Neutrophil (primary cell): Measurements from ENCODE around the gene BMPR1B.

ENCODE experiments used
- H3K27ac ChIP-seq: fragments of 200-600 bp; sonication (generic); 2 replicates; pipeline ENCODE4 v1.5.1; 2016; ENCODE audit warnings: mild to moderate bottlenecking, moderate library complexity
- H3K27me3 ChIP-seq: fragments of 200-600 bp; sonication (generic); 2 replicates; pipeline ENCODE4 v1.6.0; 2016; ENCODE audit warnings: mild to moderate bottlenecking
- H3K36me3 ChIP-seq: fragments of 200-600 bp; sonication (generic); 2 replicates; pipeline ENCODE4 v1.5.1; 2017
- H3K4me1 ChIP-seq, 2 experiments: fragments of 200-600 bp in 1 of 2; sonication (generic) in 1 of 2; 1 replicate in 1 of 2; 2 replicates in 1 of 2; pipeline versions ENCODE4 v1.5.1 to v1.6.1; 2013 to 2016; ENCODE audit warnings: low read depth in 1 of 2, low read length in 1 of 2, mild to moderate bottlenecking in 1 of 2, moderate library complexity in 1 of 2; ENCODE audit not compliant: control insufficient read depth in 1 of 2, insufficient read depth in 1 of 2
- H3K4me3 ChIP-seq, 2 experiments: fragments of 200-600 bp in 1 of 2; sonication (generic) in 1 of 2; 1 replicate in 1 of 2; 2 replicates in 1 of 2; pipeline ENCODE4 v1.5.1; 2013 to 2016; ENCODE audit warnings: low read depth in 1 of 2, low read length in 1 of 2, mild to moderate bottlenecking in 1 of 2, moderate library complexity in 1 of 2
- H3K9me3 ChIP-seq: fragments of 200-600 bp; sonication (generic); 2 replicates; pipeline ENCODE4 v1.5.1; 2016
- CTCF ChIP-seq: fragments of 200-600 bp; sonication (generic); IDR thresholded peaks from 2 replicates; pipeline ENCODE4 v1.5.1; 2016; ENCODE audit warnings: antibody characterized with exemption

The BMPR1B gene

DNA sequence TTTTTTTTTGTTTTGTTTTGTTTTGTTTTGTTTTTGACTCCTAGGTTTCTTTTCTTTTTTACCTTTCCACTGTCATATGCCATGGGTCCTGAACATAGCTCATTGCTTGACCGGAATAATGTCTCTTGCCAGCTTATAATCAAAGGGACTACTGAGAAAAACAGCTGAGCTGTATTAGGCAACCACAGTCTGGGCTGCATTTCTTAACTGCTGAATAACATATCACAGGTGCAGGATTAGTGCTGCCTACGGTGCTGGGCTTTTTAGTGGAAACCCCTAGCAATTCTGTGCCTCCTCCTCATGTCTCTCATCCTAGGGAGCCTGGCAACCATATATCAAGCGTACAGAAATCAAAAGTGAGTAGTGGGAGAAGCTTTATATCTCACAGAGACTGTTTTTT, 333.5 kb downstream of the BMPR1B start:
- no peaks in the 10 kb centered on the region for H3K27me3 ChIP-seq
- H3K4me3 ChIP-seq: no peak overlapping the region
- no peak overlapping the region for H3K27ac ChIP-seq
- H3K9me3 ChIP-seq: no peaks in the 10 kb centered on the region
- no peak for TF ChIP-seq CTCF
- no peaks in the 10 kb centered on the region for H3K4me1 ChIP-seq
- H3K36me3 ChIP-seq: no peaks in the 10 kb centered on the region

GRCh38 chr4:95092766-95093165, 335.0 kb downstream of the BMPR1B start:
- no peak for TF ChIP-seq CTCF
- no peaks in the 10 kb centered on the region for H3K9me3 ChIP-seq
- no peaks in the 10 kb centered on the region for H3K27me3 ChIP-seq
- no peaks in the 10 kb centered on the region for H3K36me3 ChIP-seq
- no peak overlapping the region for H3K27ac ChIP-seq
- no peak overlapping the region for H3K4me3 ChIP-seq
- no peaks in the 10 kb centered on the region for H3K4me1 ChIP-seq

DNA sequence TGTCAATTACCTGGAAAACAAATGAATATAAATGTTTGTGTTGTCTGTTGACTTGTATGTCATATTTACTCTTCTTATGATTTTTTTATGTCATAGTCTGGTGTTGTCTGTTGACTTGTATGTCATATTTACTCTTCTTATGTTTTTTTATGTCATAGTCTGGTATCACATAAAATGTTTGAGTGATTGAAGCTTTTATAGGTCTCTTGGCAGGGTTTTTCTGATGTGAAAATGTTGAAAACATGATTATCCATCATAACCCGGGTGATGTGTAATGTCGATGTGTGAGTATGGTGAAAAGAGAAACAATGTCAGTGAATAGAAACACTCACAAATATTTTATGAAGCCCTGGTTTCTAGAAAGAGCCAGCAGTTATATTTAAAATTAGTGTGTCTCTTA, 335.7 kb downstream of the BMPR1B start:
- Histone ChIP-seq H3K9me3 (no peaks in the 10 kb centered on the region), H3K27me3 (no peaks in the 10 kb centered on the region), H3K4me1 (no peaks in the 10 kb centered on the region), H3K27ac (no peak overlapping the region), H3K36me3 (no peaks in the 10 kb centered on the region), H3K4me3 (no peak overlapping the region)
- TF ChIP-seq CTCF: no peak

- no peak overlapping the region for H3K27ac ChIP-seq
- H3K4me1 ChIP-seq: no peaks in the 10 kb centered on the region
- TF ChIP-seq CTCF: no peak
- H3K9me3 ChIP-seq: no peaks in the 10 kb centered on the region
- H3K27me3 ChIP-seq: no peaks in the 10 kb centered on the region
- H3K4me3 ChIP-seq: no peak overlapping the region
- no peaks in the 10 kb centered on the region for H3K36me3 ChIP-seq
Measured at GRCh38 chr4:95093936-95094929, 336.5 kb downstream of the BMPR1B start.

DNA sequence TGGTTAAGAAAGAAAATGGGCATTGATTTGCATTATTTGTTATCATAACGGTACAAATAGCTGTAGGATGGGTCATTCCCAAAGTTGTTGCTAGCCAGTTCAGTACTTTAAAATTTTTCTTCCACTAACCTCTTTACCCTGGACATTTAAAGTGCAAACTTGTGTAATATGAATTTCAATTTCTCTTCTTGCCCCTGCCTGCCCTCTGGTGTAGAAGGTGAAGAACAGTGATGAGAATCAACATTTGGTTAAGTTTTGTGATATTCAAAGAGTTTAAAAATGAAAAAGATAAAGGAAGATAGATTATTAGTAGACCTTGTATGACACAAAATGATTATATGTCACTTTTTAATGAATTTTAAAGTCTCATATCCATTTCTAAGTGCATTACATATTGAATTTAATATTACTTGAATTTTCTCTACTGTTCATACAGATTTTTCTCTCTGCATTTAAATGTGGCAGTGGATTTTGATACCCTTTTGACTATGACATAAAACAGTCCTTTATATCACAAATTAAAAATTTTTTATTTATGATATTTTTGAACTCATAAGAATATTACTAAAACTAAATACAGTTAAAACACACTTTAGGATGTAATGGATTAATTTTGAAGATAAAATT, 337.7 kb downstream of the BMPR1B start:
- Histone ChIP-seq H3K36me3 (no peaks in the 10 kb centered on the region), H3K4me3 (no peak overlapping the region), H3K9me3 (no peaks in the 10 kb centered on the region), H3K27ac (no peak overlapping the region), H3K27me3 (no peaks in the 10 kb centered on the region), H3K4me1 (no peaks in the 10 kb centered on the region)
- no peak for TF ChIP-seq CTCF
